HG02763 (cell line): ENCODE data around the gene ANXA6.
A peak's percentile ranks its signal among the peaks of the same experiment; 100 is the strongest.

ENCODE experiments used
- ATAC-seq: cut with Tn5 transposase; IDR thresholded peaks from one replicate; pipeline ENCODE4 v1.9.1; 2021; ENCODE audit warnings: mild to moderate bottlenecking, moderate library complexity; ENCODE audit not compliant: unreplicated experiment

ANXA6 gene

GRCh38 chr5:151154931-151155774, 2.4 kb downstream of the ANXA6 start:
- no peak for ATAC-seq

GRCh38 chr5:151153766-151154272, 3.8 kb downstream of the ANXA6 start:
- no peak for ATAC-seq

GRCh38 chr5:151153300-151153699, 4.3 kb downstream of the ANXA6 start:
- no peak for ATAC-seq

GRCh38 chr5:151151793-151152192, 5.8 kb downstream of the ANXA6 start:
- ATAC-seq = peak; percentile 27

- ATAC-seq = no peak
These were observed 6.3 kb downstream of the ANXA6 start for GRCh38 chr5:151151263-151151660.

- peak; percentile 47 for ATAC-seq
These were observed 6.9 kb downstream of the ANXA6 start for GRCh38 chr5:151150471-151151262.

- ATAC-seq = no peak
These were observed 9.0 kb downstream of the ANXA6 start for GRCh38 chr5:151148583-151148982.

- no peak for ATAC-seq
These were observed 10.5 kb downstream of the ANXA6 start for GRCh38 chr5:151147033-151147432.

GRCh38 chr5:151146061-151146460, 11.5 kb downstream of the ANXA6 start:
- ATAC-seq = no peak

GRCh38 chr5:151144922-151145321, 12.7 kb downstream of the ANXA6 start:
- ATAC-seq = no peak

- ATAC-seq = no peak
These were observed 13.3 kb downstream of the ANXA6 start for GRCh38 chr5:151144275-151144674.

GRCh38 chr5:151143645-151144044, 13.9 kb downstream of the ANXA6 start:
- no peak for ATAC-seq

GRCh38 chr5:151142933-151143332, 14.6 kb downstream of the ANXA6 start:
- ATAC-seq = no peak

GRCh38 chr5:151141535-151141934, 16.0 kb downstream of the ANXA6 start:
- ATAC-seq = peak; percentile 90

GRCh38 chr5:151140686-151141459, 16.7 kb downstream of the ANXA6 start:
- ATAC-seq = no peak

- no peak for ATAC-seq
These were observed 17.9 kb downstream of the ANXA6 start for GRCh38 chr5:151139646-151140045.

GRCh38 chr5:151139015-151139414, 18.6 kb downstream of the ANXA6 start:
- no peak for ATAC-seq

- no peak for ATAC-seq
These were observed 19.5 kb downstream of the ANXA6 start for GRCh38 chr5:151138114-151138513.

- ATAC-seq = no peak
These were observed 20.3 kb downstream of the ANXA6 start for GRCh38 chr5:151137067-151137825.

GRCh38 chr5:151134228-151134627, 23.4 kb downstream of the ANXA6 start:
- peak; percentile 80 for ATAC-seq
